IMR-90 (cell line): ENCODE measurements around the gene MS4A2. TPM values are rescaled to one million over a fixed set of nuclear protein-coding genes. Genes with fewer than 3 reads are reported as not detected.

Source experiments
- ATAC-seq: fragments of 200-7000 bp; cut with Tn5 transposase; 2 replicates; pipeline ENCODE4 v1.9.1; 2020; ENCODE audit warnings: low read depth, mild to moderate bottlenecking, moderate library complexity
- BruUV-seq: library from RNA; stranded (reverse); fragments of 400-500 nt; replicated peaks from 2 replicates; lab custom pipeline; 2021; lab: Mats Ljungman, UMichigan
- CTCF ChIA-PET: fragments of 300-600 bp; formaldehyde crosslinking; extraction: SDS; loops from one replicate; lab custom pipeline; 2021; ENCODE audit warnings: antibody characterized with exemption; lab: Yijun Ruan, JAX
- POLR2A ChIA-PET: fragments of 300-600 bp; sonication (Branson Sonifier 250); formaldehyde crosslinking; loops from one replicate; lab custom pipeline; 2022; ENCODE audit warnings: antibody characterized with exemption; ENCODE audit not compliant: unreplicated experiment; lab: Charles Lee
- DNase-seq: peaks from one replicate; pipeline ENCODE4 v3.0.0; 2013
- H2AFZ ChIP-seq: replicated peaks from 2 replicates; pipeline ENCODE3; 2013; ENCODE audit warnings: low read length, mild to moderate bottlenecking; ENCODE audit not compliant: poor library complexity
- H2AK5ac ChIP-seq: 2 replicates; pipeline ENCODE4 v1.6.1; 2013; ENCODE audit warnings: low read depth, low read length, inconsistent platforms
- H2AK9ac ChIP-seq: replicated peaks from 2 replicates; pipeline ENCODE3; 2013; ENCODE audit warnings: mild to moderate bottlenecking, low read depth, low read length, moderate library complexity; ENCODE audit not compliant: poor library complexity
- H2BK120ac ChIP-seq: 2 replicates; pipeline ENCODE4 v1.6.1; 2013; ENCODE audit warnings: low read depth, low read length, inconsistent platforms
- H2BK15ac ChIP-seq: 3 replicates; pipeline ENCODE4 v1.6.1; 2013; ENCODE audit warnings: low read depth, low read length, inconsistent platforms
- H2BK20ac ChIP-seq: 2 replicates; pipeline ENCODE4 v1.6.1; 2013; ENCODE audit warnings: low read depth, mild to moderate bottlenecking, inconsistent platforms, low read length, moderate library complexity
- H2BK5ac ChIP-seq: 2 replicates; pipeline ENCODE4 v1.6.1; 2013; ENCODE audit warnings: mild to moderate bottlenecking, low read depth, low read length, inconsistent platforms; ENCODE audit not compliant: poor library complexity, severe bottlenecking
- H3K14ac ChIP-seq: replicated peaks from 2 replicates; pipeline ENCODE4 v1.6.1; 2013; ENCODE audit warnings: low read depth, low read length, inconsistent platforms
- H3K18ac ChIP-seq: 2 replicates; pipeline ENCODE4 v1.6.1; 2013; ENCODE audit warnings: low read depth, low read length, control low read depth
- H3K23ac ChIP-seq: 2 replicates; pipeline ENCODE4 v1.6.1; 2013; ENCODE audit warnings: low read depth, low read length, inconsistent platforms
- H3K27ac ChIP-seq: 2 replicates; pipeline ENCODE4 v1.5.1; 2013; ENCODE audit warnings: mild to moderate bottlenecking, control low read depth, low read length; ENCODE audit not compliant: insufficient read depth
- H3K27me3 ChIP-seq: 2 replicates; pipeline ENCODE4 v1.6.1; 2013; ENCODE audit warnings: low read length; ENCODE audit not compliant: control insufficient read depth, insufficient read depth
- H3K36me3 ChIP-seq: 2 replicates; pipeline ENCODE4 v1.6.1; 2013; ENCODE audit warnings: low read length, mixed read lengths; ENCODE audit not compliant: control insufficient read depth, insufficient read depth
- H3K4ac ChIP-seq: 2 replicates; pipeline ENCODE4 v1.6.1; 2013; ENCODE audit warnings: low read depth, low read length, inconsistent platforms
- H3K4me1 ChIP-seq: 2 replicates; pipeline ENCODE4 v1.6.1; 2013; ENCODE audit warnings: low read length, mixed read lengths; ENCODE audit not compliant: control insufficient read depth, insufficient read depth
- H3K4me2 ChIP-seq: 2 replicates; pipeline ENCODE4 v1.6.1; 2013; ENCODE audit warnings: low read depth, mild to moderate bottlenecking, control low read depth, low read length, moderate library complexity
- H3K4me3 ChIP-seq: 2 replicates; pipeline ENCODE4 v1.5.1; 2013; ENCODE audit warnings: low read depth, mild to moderate bottlenecking, control low read depth, low read length, moderate library complexity; ENCODE audit not compliant: insufficient read depth
- H3K56ac ChIP-seq: 2 replicates; pipeline ENCODE4 v1.6.1; 2013; ENCODE audit warnings: low read length, inconsistent platforms; ENCODE audit not compliant: insufficient read depth; ENCODE audit errors: extremely low read depth
- H3K79me1 ChIP-seq, 2 experiments: 2 replicates each; pipeline ENCODE4 v1.6.1; 2013; ENCODE audit warnings: low read length in 2 of 2, inconsistent platforms in 1 of 2, low read depth in 1 of 2
- H3K9ac ChIP-seq: 2 replicates; pipeline ENCODE4 v1.6.1; 2013; ENCODE audit warnings: low read depth, low read length, control low read depth
- H3K9me1 ChIP-seq: 2 replicates; pipeline ENCODE4 v1.6.1; 2013; ENCODE audit warnings: low read length, inconsistent platforms; ENCODE audit not compliant: insufficient read depth
- H3K9me3 ChIP-seq: 2 replicates; pipeline ENCODE4 v1.6.1; 2013; ENCODE audit warnings: low read length; ENCODE audit not compliant: control insufficient read depth, insufficient read depth
- H4K20me1 ChIP-seq: 2 replicates; pipeline ENCODE4 v1.6.1; 2013; ENCODE audit warnings: low read length, inconsistent platforms; ENCODE audit not compliant: insufficient read depth
- H4K5ac ChIP-seq: 2 replicates; pipeline ENCODE4 v1.6.1; 2013; ENCODE audit warnings: mild to moderate bottlenecking, low read depth, low read length, control low read depth
- H4K8ac ChIP-seq, 2 experiments: 2 replicates each; pipeline ENCODE4 v1.6.1; 2013; ENCODE audit warnings: low read depth in 2 of 2, low read length in 2 of 2, control low read depth in 1 of 2, inconsistent platforms in 1 of 2
- H4K91ac ChIP-seq: 2 replicates; pipeline ENCODE4 v1.6.1; 2013; ENCODE audit warnings: low read depth, low read length, inconsistent platforms; ENCODE audit not compliant: insufficient read depth
- CEBPB ChIP-seq: IDR thresholded peaks from 2 replicates; pipeline ENCODE4 v1.6.1; 2012; ENCODE audit warnings: low read depth, low read length, improper control_type of control experiment
- ELK1 ChIP-seq: fragments of 150-350 bp; IDR thresholded peaks from 2 replicates; pipeline ENCODE4 v1.6.1; 2016; ENCODE audit warnings: low read depth, mild to moderate bottlenecking, low read length, moderate library complexity, borderline replicate concordance
- FOS ChIP-seq: fragments of 150-350 bp; IDR thresholded peaks from 2 replicates; pipeline ENCODE4 v1.6.1; 2016; ENCODE audit warnings: low read depth, low read length
- MAFK ChIP-seq: IDR thresholded peaks from 2 replicates; pipeline ENCODE4 v1.6.1; 2012; ENCODE audit warnings: low read depth, low read length, improper control_type of control experiment
- MAZ ChIP-seq: IDR thresholded peaks from 2 replicates; pipeline ENCODE4 v1.6.1; 2012; ENCODE audit warnings: low read depth, mild to moderate bottlenecking, low read length, improper control_type of control experiment, moderate library complexity, borderline replicate concordance
- NFE2L2 ChIP-seq: fragments of 150-350 bp; IDR thresholded peaks from 2 replicates; pipeline ENCODE4 v1.6.1; 2016; ENCODE audit warnings: low read depth, mild to moderate bottlenecking, low read length
- RCOR1 ChIP-seq: IDR thresholded peaks from 2 replicates; pipeline ENCODE4 v1.6.1; 2012; ENCODE audit warnings: mild to moderate bottlenecking, low read length, improper control_type of control experiment; ENCODE audit not compliant: insufficient replicate concordance
- RFX5 ChIP-seq: IDR thresholded peaks from 2 replicates; pipeline ENCODE4 v1.8.0; 2012; ENCODE audit warnings: low read depth, mild to moderate bottlenecking, low read length, moderate library complexity
- SMC3 ChIP-seq: fragments of 150-350 bp; IDR thresholded peaks from 2 replicates; pipeline ENCODE4 v1.6.1; 2016; ENCODE audit warnings: low read depth, mild to moderate bottlenecking, antibody characterized with exemption, low read length, moderate library complexity
- USF2 ChIP-seq: fragments of 150-350 bp; IDR thresholded peaks from 2 replicates; pipeline ENCODE4 v1.6.1; 2017; ENCODE audit warnings: mild to moderate bottlenecking, antibody characterized with exemption, low read length, low read depth
- dilution Hi-C: fragments of 300-500 bp; cut with HindIII; formaldehyde crosslinking; loops from one replicate; pipeline ENCODE4 v1.14.3; 2018; ENCODE audit warnings: low sequenced_read_pairs; ENCODE audit not compliant: unreplicated experiment
- in situ Hi-C: fragments of 300-500 bp; cut with MboI; formaldehyde crosslinking; loops from 3 replicates; pipeline ENCODE4 v1.14.3; 2019; ENCODE audit warnings: low sequenced_read_pairs, inconsistent platforms, mixed read lengths
- intact Hi-C: fragments of 100-400 bp; cut with micrococcal nuclease; formaldehyde crosslinking; loops from 2 replicates; pipeline ENCODE4 v1.10.0; 2022
- polyA plus RNA-seq, 3 experiments: library from polyadenylated mRNA; depleted of rRNA; stranded (reverse); fragments of >200 nt; gene quantifications; 2 replicates each; pipeline ENCODE4 v1.2.3, GENCODE V29; 2012; ENCODE audit warnings: low replicate concordance in 1 of 3
- total RNA-seq: library from RNA; depleted of rRNA; stranded (reverse); fragments of >200 nt; gene quantifications from 2 replicates; pipeline ENCODE4 v1.2.3, GENCODE V29; 2012

Gene MS4A2
- total and polyA plus RNA-seq, 2 of the 4 experiments (the other 2 are of a cell fraction): not detected

GRCh38 chr11:60130496-60130895 lies 42.0 kb downstream of the MS4A2 start:
- peaks cover 3% of the 10 kb centered on the region; the same call in 1 of the 2 replicates for H3K9me3 ChIP-seq
- H2BK20ac ChIP-seq: no peak overlapping the region
- no peaks in the 10 kb centered on the region for H3K4me1 ChIP-seq
- H2AK5ac ChIP-seq: no peak overlapping the region
- no peak overlapping the region for H2BK15ac ChIP-seq
- in situ Hi-C loops: no loop called here
- no peak for ATAC-seq
- H3K79me1 ChIP-seq: no peaks in the 10 kb centered on the region
- H2BK120ac ChIP-seq: no peak overlapping the region
- no peak overlapping the region for H4K8ac ChIP-seq
- no peak overlapping the region for H3K27ac ChIP-seq
- H3K4me3 ChIP-seq: no peak overlapping the region
- no TSS peak for BruUV-seq
- intact Hi-C loops: no loop called here
- H4K20me1 ChIP-seq: no peaks in the 10 kb centered on the region
- H3K4ac ChIP-seq: no peak overlapping the region
- no peak overlapping the region for H4K91ac ChIP-seq
- no peak overlapping the region for H2AFZ ChIP-seq
- H2AK9ac ChIP-seq: no peak overlapping the region
- TF ChIP-seq ELK1 (no peak), MAFK (no peak), RFX5 (no peak), FOS (no peak), NFE2L2 (no peak), USF2 (no peak), SMC3 (no peak), RCOR1 (no peak), MAZ (no peak), CEBPB (no peak)
- H3K36me3 ChIP-seq: no peaks in the 10 kb centered on the region
- POLR2A ChIA-PET: no interaction called here
- no peaks in the 10 kb centered on the region for H3K9me1 ChIP-seq
- no peak overlapping the region for H3K4me2 ChIP-seq
- no peak overlapping the region for H3K56ac ChIP-seq
- H3K18ac ChIP-seq: no peak overlapping the region
- no peaks in the 10 kb centered on the region for H3K27me3 ChIP-seq
- no peak for DNase-seq
- H2BK5ac ChIP-seq: no peak overlapping the region
- H3K14ac ChIP-seq: no peak overlapping the region
- dilution Hi-C loops: no loop called here
- CTCF ChIA-PET: no interaction called here
- H4K5ac ChIP-seq: no peak overlapping the region
- no peak overlapping the region for H3K9ac ChIP-seq
- H3K23ac ChIP-seq: no peak overlapping the region
